Upper lobe of right lung (tissue), 1 donor: Measurements from ENCODE around the gene ULK2. TPM values are rescaled to one million over a fixed set of nuclear protein-coding genes. Genes with fewer than 3 reads are reported as not detected.

Experiments
- ATAC-seq: fragments of 200-7000 bp; cut with Tn5 transposase; one replicate; pipeline ENCODE4 v1.9.1; 2020; ENCODE audit warnings: mild to moderate bottlenecking, moderate library complexity
- DNase-seq: peaks from one replicate; pipeline ENCODE4 v3.0.0-alpha.2; 2020
- H3K27ac ChIP-seq: fragments of 200-600 bp; one replicate; pipeline ENCODE4 v1.8.0; 2022
- H3K27me3 ChIP-seq: fragments of 200-600 bp; one replicate; pipeline ENCODE4 v1.8.0; 2022; ENCODE audit warnings: mild to moderate bottlenecking
- H3K36me3 ChIP-seq: fragments of 200-600 bp; one replicate; pipeline ENCODE4 v1.8.0; 2022
- H3K4me1 ChIP-seq: fragments of 200-600 bp; one replicate; pipeline ENCODE4 v1.8.0; 2022
- H3K4me3 ChIP-seq: fragments of 200-600 bp; one replicate; pipeline ENCODE4 v1.8.0; 2022; ENCODE audit warnings: mild to moderate bottlenecking
- H3K9me3 ChIP-seq: fragments of 200-600 bp; one replicate; pipeline ENCODE4 v1.8.0; 2022
- CTCF ChIP-seq: fragments of 200-600 bp; IDR thresholded peaks from one replicate; pipeline ENCODE4 v1.8.0; 2022; ENCODE audit warnings: antibody characterized with exemption
- intact Hi-C: fragments of 100-400 bp; cut with DNase I; formaldehyde crosslinking; loops from one replicate; pipeline ENCODE4 v1.11.0; 2022
- total RNA-seq: library from RNA; stranded (reverse); fragmentation: NEBNext Ultra II Directional; extraction: Animal tissue kit (Norgen Biotek cat#: 25700); gene quantifications from one replicate; pipeline ENCODE4 v1.2.1, GENCODE V29; 2021
- donor health status: DM: no; HTN: yes; CAD: no; lungs with severe emphysema.

The ULK2 gene
- total RNA-seq, 1 donor from 2014 or later, result 30.8 TPM

DNA sequence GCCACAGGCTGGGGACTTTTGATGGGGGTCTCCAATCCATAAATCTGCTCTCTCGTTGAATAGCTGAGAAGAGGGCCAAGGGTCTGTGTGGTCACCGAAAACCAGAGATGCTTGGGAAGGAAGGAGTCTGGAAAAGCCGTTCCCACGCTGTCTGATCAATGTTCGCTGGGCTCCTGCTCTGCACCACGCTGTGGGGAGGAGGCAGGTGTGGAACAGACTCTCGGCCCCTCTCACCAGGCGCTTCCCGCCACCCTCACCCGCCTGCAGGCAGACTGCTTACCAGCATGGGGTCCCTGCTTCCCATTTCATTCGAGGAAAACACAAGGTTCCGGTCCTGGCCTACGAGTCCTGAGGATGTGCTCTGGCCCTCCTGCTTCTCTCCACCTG lies 118.9 kb downstream of the ULK2 start:
- intact Hi-C loops, result no loop called here
- Histone ChIP-seq H3K4me1 (peaks cover 22% of the 10 kb centered on the region), H3K4me3 (no peak overlapping the region), H3K27ac (no peak overlapping the region), H3K9me3 (no peaks in the 10 kb centered on the region), H3K36me3 (no peaks in the 10 kb centered on the region), H3K27me3 (no peaks in the 10 kb centered on the region)
- DNase-seq (no peak), ATAC-seq (no peak)
- TF ChIP-seq CTCF, result no peak

- Histone ChIP-seq H3K4me3 (no peak within 1 kb of the TSS), H3K27me3 (no peaks in the 10 kb centered on the region), H3K9me3 (no peaks in the 10 kb centered on the region), H3K4me1 (peaks cover 22% of the 10 kb centered on the region), H3K36me3 (no peaks in the 10 kb centered on the region), H3K27ac (peak within 1 kb of the TSS; percentile 26)
- no peak for DNase-seq
- intact Hi-C loops, result no loop called here
- TF ChIP-seq CTCF, result no peak
- ATAC-seq, result peak; percentile 30
Observed at GRCh38 chr17:19747829-19748806, 119.6 kb downstream of the ULK2 start, which contains the start of gene ALDH3A1. ALDH3A1 (minus strand) TSS chr17:19748298; CDS start chr17:19745129, 3,169 bp downstream.

DNA sequence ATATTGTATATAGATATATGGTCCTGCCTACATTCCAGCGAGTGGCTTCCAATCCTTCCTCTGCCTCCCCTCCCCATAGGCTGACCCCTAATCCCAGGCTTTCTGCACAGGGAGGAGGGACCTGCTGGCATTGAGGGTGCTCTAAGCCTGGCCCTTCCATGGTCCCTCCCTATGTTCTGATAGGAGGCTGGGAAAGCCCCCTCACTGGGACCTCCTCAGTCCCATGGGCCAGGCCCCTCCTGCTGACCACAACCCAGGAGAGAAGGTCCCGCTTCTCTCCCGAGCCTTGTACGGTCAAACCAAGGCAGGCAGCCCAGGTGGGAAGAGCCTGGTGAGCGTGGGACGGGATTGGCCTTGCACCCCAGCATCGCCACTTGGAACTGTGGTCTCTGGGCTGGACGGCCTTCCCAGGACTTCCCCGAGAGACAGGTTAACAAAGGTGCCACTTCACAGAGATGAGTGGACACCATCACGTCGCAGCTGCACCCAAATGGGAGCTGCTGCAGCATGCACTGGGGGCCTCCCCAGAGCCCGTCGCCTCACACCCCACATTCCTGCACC lies 120.5 kb downstream of the ULK2 start:
- Histone ChIP-seq H3K27ac (no peak overlapping the region), H3K9me3 (no peaks in the 10 kb centered on the region), H3K4me1 (peaks cover 17% of the 10 kb centered on the region), H3K27me3 (no peaks in the 10 kb centered on the region), H3K36me3 (no peaks in the 10 kb centered on the region), H3K4me3 (no peak overlapping the region)
- DNase-seq (no peak), ATAC-seq (no peak)
- intact Hi-C loops, result no loop called here
- TF ChIP-seq CTCF, result no peak

DNA sequence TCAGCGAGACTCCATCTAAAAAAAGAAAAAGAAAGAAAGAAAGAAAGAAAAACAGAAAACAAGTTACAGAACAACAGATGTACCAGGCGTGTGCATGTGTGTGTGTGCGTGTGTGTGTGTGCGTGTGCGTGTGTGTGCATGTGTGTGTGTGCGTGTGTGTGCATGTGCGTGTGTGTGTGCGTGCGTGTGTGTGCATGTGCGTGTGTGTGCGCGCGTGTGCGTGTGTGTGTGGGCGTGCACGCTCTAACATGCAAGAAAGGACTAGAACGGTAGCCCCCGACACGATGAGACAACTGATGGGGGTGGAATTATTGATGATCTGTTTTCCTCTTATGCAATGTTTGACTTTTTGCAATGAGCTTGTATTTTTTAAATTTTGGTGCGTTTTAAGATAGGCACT lies 121.2 kb downstream of the ULK2 start:
- H3K27ac ChIP-seq, result no peak overlapping the region
- ATAC-seq, result no peak
- intact Hi-C loops, result no loop called here
- no peaks in the 10 kb centered on the region for H3K27me3 ChIP-seq
- no peak for DNase-seq
- H3K4me3 ChIP-seq, result no peak overlapping the region
- no peaks in the 10 kb centered on the region for H3K9me3 ChIP-seq
- H3K4me1 ChIP-seq, result peaks cover 17% of the 10 kb centered on the region
- H3K36me3 ChIP-seq, result no peaks in the 10 kb centered on the region
- TF ChIP-seq CTCF, result no peak

- DNase-seq (peak; percentile 95), ATAC-seq (peak; percentile 93)
- peak; percentile 93 for TF ChIP-seq CTCF
- Histone ChIP-seq H3K36me3 (no peaks in the 10 kb centered on the region), H3K27me3 (no peaks in the 10 kb centered on the region), H3K4me3 (peak overlapping the region; percentile 47), H3K9me3 (no peaks in the 10 kb centered on the region), H3K4me1 (peaks cover 17% of the 10 kb centered on the region), H3K27ac (peak overlapping the region; percentile 47)
- intact Hi-C loops, result no loop called here
Observed at GRCh38 chr17:19744922-19745757, 122.6 kb downstream of the ULK2 start.
